Karpas-422 (cell line): ENCODE data around the gene PNKP. TPM values are rescaled to one million over a fixed set of nuclear protein-coding genes. Genes with fewer than 3 reads are reported as not detected.

Experiments used
- DNase-seq: peaks from one replicate; pipeline ENCODE4 v3.0.0-alpha.2; 2015
- H2AFZ ChIP-seq: fragments of 200-600 bp; sonication (generic); 2 replicates; pipeline ENCODE4 v1.6.1; 2014; ENCODE audit warnings: antibody characterized with exemption, low read length, mixed read lengths
- H3K27ac ChIP-seq: fragments of 200-600 bp; sonication (generic); 2 replicates; pipeline ENCODE4 v1.5.1; 2014; ENCODE audit warnings: mild to moderate bottlenecking, low read length, moderate library complexity
- H3K27me3 ChIP-seq: fragments of 200-600 bp; sonication (generic); 2 replicates; pipeline ENCODE4 v1.6.1; 2014; ENCODE audit warnings: low read length, mixed read lengths
- H3K36me3 ChIP-seq: fragments of 200-600 bp; sonication (generic); 2 replicates; pipeline ENCODE4 v1.6.1; 2014; ENCODE audit warnings: low read length, mixed read lengths; ENCODE audit not compliant: insufficient read depth
- H3K4me1 ChIP-seq: fragments of 200-600 bp; sonication (generic); 2 replicates; pipeline ENCODE4 v1.6.1; 2014; ENCODE audit warnings: mild to moderate bottlenecking, low read length, mixed read lengths
- H3K4me2 ChIP-seq: fragments of 200-600 bp; sonication (generic); 2 replicates; pipeline ENCODE4 v1.6.1; 2014; ENCODE audit warnings: low read length, low read depth, mild to moderate bottlenecking; ENCODE audit not compliant: poor library complexity, severe bottlenecking
- H3K4me3 ChIP-seq: fragments of 200-600 bp; sonication (generic); 2 replicates; pipeline ENCODE4 v1.5.1; 2014; ENCODE audit warnings: mild to moderate bottlenecking, antibody characterized with exemption, low read length, mixed read lengths
- H3K79me2 ChIP-seq: fragments of 200-600 bp; sonication (generic); 2 replicates; pipeline ENCODE4 v1.6.1; 2014; ENCODE audit warnings: mild to moderate bottlenecking, low read length, mixed read lengths
- H3K9ac ChIP-seq: fragments of 200-600 bp; sonication (generic); 2 replicates; pipeline ENCODE4 v1.6.0; 2014; ENCODE audit warnings: low read length
- H3K9me2 ChIP-seq: fragments of 200-600 bp; sonication (generic), shearing (Covaris generic); replicated peaks from 2 replicates; pipeline ENCODE4 v1.6.0; 2014; ENCODE audit warnings: mild to moderate bottlenecking, low read length, moderate library complexity; ENCODE audit not compliant: insufficient read depth
- H3K9me3 ChIP-seq: fragments of 300-700, 200-600 bp; sonication (generic); 2 replicates; pipeline ENCODE4 v1.6.1; 2014; ENCODE audit warnings: low read length, mixed read lengths
- H4K20me1 ChIP-seq: fragments of 200-600 bp; sonication (generic); 2 replicates; pipeline ENCODE4 v1.6.1; 2014; ENCODE audit warnings: mild to moderate bottlenecking, antibody characterized with exemption, low read length, low read depth; ENCODE audit not compliant: insufficient read depth
- total RNA-seq: library from RNA; depleted of rRNA; stranded (reverse); fragments of >200 nt; shearing (Covaris generic); gene quantifications from 2 replicates; pipeline ENCODE4 v1.2.3, GENCODE V29; 2014; ENCODE audit warnings: low replicate concordance

The PNKP gene
- total RNA-seq, 1 experiment from 2014 or later = 49.4 TPM

- Histone ChIP-seq H3K27me3 (no peaks in the 10 kb centered on the region), H3K9me3 (no peaks in the 10 kb centered on the region; the same call in 1 of the 2 replicates), H3K4me1 (peaks cover 33% of the 10 kb centered on the region), H3K79me2 (peaks cover 29% of the 10 kb centered on the region), H3K4me3 (peak overlapping the region; percentile 72), H3K4me2 (peak overlapping the region; percentile 92), H4K20me1 (peaks cover 32% of the 10 kb centered on the region), H3K9me2 (no peaks in the 10 kb centered on the region), H3K36me3 (no peaks in the 10 kb centered on the region; the same call in 1 of the 2 replicates), H3K9ac (no peak overlapping the region), H2AFZ (no peak overlapping the region), H3K27ac (no peak overlapping the region)
- no peak for DNase-seq
Observed at GRCh38 chr19:49849433-49850220, 17.7 kb downstream of the PNKP start.

DNA sequence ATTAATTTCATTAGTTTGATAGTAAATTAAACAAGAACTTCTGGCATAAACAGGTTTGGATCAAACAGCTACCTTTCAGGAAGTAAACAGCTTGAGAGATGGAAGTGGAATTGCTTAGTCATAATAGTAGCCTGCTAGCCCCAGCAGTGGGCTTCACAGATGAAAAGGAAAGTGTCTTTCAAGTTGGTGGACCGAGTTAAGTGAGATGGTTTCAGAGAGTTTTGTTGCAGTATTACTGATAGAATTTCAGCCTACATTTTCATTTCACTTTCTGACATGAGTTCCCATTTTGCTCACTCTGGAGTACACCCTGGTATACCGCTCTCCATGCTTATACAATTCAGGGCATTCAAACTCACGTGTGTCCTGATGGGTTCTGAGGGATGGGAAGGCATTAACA lies 18.4 kb downstream of the PNKP start:
- DNase-seq = no peak
- Histone ChIP-seq H3K27me3 (no peaks in the 10 kb centered on the region), H3K9ac (no peak overlapping the region), H4K20me1 (peaks cover 25% of the 10 kb centered on the region), H3K36me3 (no peaks in the 10 kb centered on the region; the same call in 1 of the 2 replicates), H3K79me2 (peaks cover 23% of the 10 kb centered on the region), H3K9me2 (no peaks in the 10 kb centered on the region), H3K4me3 (no peak overlapping the region), H3K27ac (no peak overlapping the region), H3K9me3 (no peaks in the 10 kb centered on the region; the same call in 1 of the 2 replicates), H3K4me2 (no peak overlapping the region), H2AFZ (no peak overlapping the region), H3K4me1 (peaks cover 38% of the 10 kb centered on the region)

- peak; percentile 67 for DNase-seq
- peaks cover 38% of the 10 kb centered on the region for H3K4me1 ChIP-seq
- H3K4me2 ChIP-seq = no peak overlapping the region
- no peak overlapping the region for H3K4me3 ChIP-seq
- no peaks in the 10 kb centered on the region for H3K27me3 ChIP-seq
- H3K27ac ChIP-seq = no peak overlapping the region
- no peaks in the 10 kb centered on the region; the same call in 1 of the 2 replicates for H3K36me3 ChIP-seq
- peaks cover 18% of the 10 kb centered on the region for H4K20me1 ChIP-seq
- no peaks in the 10 kb centered on the region; the same call in 1 of the 2 replicates for H3K9me3 ChIP-seq
- no peaks in the 10 kb centered on the region for H3K9me2 ChIP-seq
- no peak overlapping the region for H2AFZ ChIP-seq
- H3K79me2 ChIP-seq = peaks cover 14% of the 10 kb centered on the region
- no peak overlapping the region for H3K9ac ChIP-seq
Observed at GRCh38 chr19:49847731-49848696, 19.4 kb downstream of the PNKP start.

DNA sequence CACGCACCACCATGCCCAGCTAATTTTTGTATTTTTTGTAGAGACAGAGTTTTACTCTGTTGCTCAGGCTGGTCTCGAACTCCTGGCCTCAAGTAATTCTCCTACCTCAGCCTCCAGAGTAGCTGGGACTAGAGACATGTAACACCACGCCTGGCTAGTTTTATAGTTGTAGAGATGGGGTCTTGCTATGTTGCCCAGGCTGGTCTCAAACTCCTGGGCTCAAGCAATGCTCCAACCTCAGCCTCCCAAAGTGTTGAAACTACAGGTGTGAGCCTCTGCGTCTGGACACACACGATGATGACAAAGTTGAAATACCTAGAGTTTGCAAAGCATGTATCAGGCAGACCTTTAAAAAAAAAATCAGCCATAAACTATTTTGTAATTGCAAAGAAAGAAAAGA lies 21.0 kb downstream of the PNKP start:
- H3K4me3 ChIP-seq = no peak overlapping the region
- peaks cover 31% of the 10 kb centered on the region for H3K4me1 ChIP-seq
- H4K20me1 ChIP-seq = 0 out of 2 replicates have a peak, but pooled peaks cover 5% of the 10 kb centered on the region
- no peak overlapping the region for H2AFZ ChIP-seq
- no peak overlapping the region for H3K27ac ChIP-seq
- H3K9me3 ChIP-seq = no peaks in the 10 kb centered on the region; the same call in 1 of the 2 replicates
- no peak overlapping the region for H3K9ac ChIP-seq
- no peaks in the 10 kb centered on the region for H3K79me2 ChIP-seq
- no peak overlapping the region for H3K4me2 ChIP-seq
- no peak for DNase-seq
- no peaks in the 10 kb centered on the region for H3K27me3 ChIP-seq
- H3K9me2 ChIP-seq = no peaks in the 10 kb centered on the region
- no peaks in the 10 kb centered on the region; the same call in 1 of the 2 replicates for H3K36me3 ChIP-seq

DNA sequence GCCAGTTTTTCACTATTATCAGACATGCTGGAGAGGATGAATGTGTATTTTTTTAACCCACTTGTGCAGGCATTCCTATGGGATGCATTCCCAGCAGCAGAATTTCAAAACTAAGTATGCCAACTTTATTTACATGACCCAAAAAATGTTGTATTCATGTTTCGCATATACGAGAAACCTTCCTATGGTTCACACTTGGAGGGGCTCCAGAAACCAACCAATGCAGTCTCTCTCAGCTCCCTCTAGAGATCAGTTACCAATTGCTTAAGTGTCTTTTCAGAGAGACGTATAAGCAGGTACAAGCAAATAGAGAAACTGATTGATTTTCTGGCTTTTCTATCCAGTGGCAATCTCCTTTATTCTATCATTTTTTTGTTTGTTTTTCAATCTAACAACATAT lies 22.0 kb downstream of the PNKP start:
- Histone ChIP-seq H2AFZ (no peak overlapping the region), H3K9me3 (no peaks in the 10 kb centered on the region; the same call in 1 of the 2 replicates), H3K9me2 (no peaks in the 10 kb centered on the region), H3K27ac (no peak overlapping the region), H4K20me1 (0 out of 2 replicates have a peak, but pooled peaks cover 5% of the 10 kb centered on the region), H3K4me3 (no peak overlapping the region), H3K79me2 (no peaks in the 10 kb centered on the region), H3K4me1 (peaks cover 28% of the 10 kb centered on the region), H3K4me2 (no peak overlapping the region), H3K36me3 (no peaks in the 10 kb centered on the region; the same call in 1 of the 2 replicates), H3K9ac (no peak overlapping the region), H3K27me3 (no peaks in the 10 kb centered on the region)
- peak; percentile 64 for DNase-seq

- H2AFZ ChIP-seq = no peak overlapping the region
- H3K27ac ChIP-seq = no peak overlapping the region
- DNase-seq = peak; percentile 59
- H3K9ac ChIP-seq = peak overlapping the region; percentile 34; the same call in 1 of the 2 replicates
- H3K27me3 ChIP-seq = no peaks in the 10 kb centered on the region
- H3K4me2 ChIP-seq = no peak overlapping the region
- no peaks in the 10 kb centered on the region for H3K9me2 ChIP-seq
- H3K4me3 ChIP-seq = no peak overlapping the region
- peaks cover 5% of the 10 kb centered on the region; the same call in 1 of the 2 replicates for H3K36me3 ChIP-seq
- peaks cover 22% of the 10 kb centered on the region for H3K4me1 ChIP-seq
- no peaks in the 10 kb centered on the region for H3K79me2 ChIP-seq
- no peaks in the 10 kb centered on the region; the same call in 1 of the 2 replicates for H3K9me3 ChIP-seq
- H4K20me1 ChIP-seq = 0 out of 2 replicates have a peak, but pooled peaks cover 4% of the 10 kb centered on the region
Observed at GRCh38 chr19:49844138-49845095, 23.0 kb downstream of the PNKP start.

GRCh38 chr19:49843265-49843664 lies 24.1 kb downstream of the PNKP start:
- no peak overlapping the region for H3K27ac ChIP-seq
- no peak overlapping the region for H2AFZ ChIP-seq
- H3K9ac ChIP-seq = no peak overlapping the region
- no peaks in the 10 kb centered on the region for H3K79me2 ChIP-seq
- H3K9me3 ChIP-seq = no peaks in the 10 kb centered on the region; the same call in 1 of the 2 replicates
- peaks cover 6% of the 10 kb centered on the region; the same call in 1 of the 2 replicates for H3K36me3 ChIP-seq
- H3K4me2 ChIP-seq = no peak overlapping the region
- peaks cover 22% of the 10 kb centered on the region for H3K4me1 ChIP-seq
- H3K4me3 ChIP-seq = no peak overlapping the region
- no peaks in the 10 kb centered on the region for H3K27me3 ChIP-seq
- no peaks in the 10 kb centered on the region for H3K9me2 ChIP-seq
- 0 out of 2 replicates have a peak, but pooled peaks cover 8% of the 10 kb centered on the region for H4K20me1 ChIP-seq
- DNase-seq = peak; percentile 79
